ENCODE results near the gene CD84.
"Not testable (repeated sequence)": the region's sequence is repeated elsewhere in the genome, so short reads cannot be mapped to it uniquely, and the experiment has no call there.

CD84 gene

GRCh38 chr1:160517519-160517918 is 61.8 kb downstream of the CD84 start:
- not testable (repeated sequence) for DNase-seq (ENCODE audit: low read depth in 3 of 3)

GRCh38 chr1:160515908-160516307 is 63.4 kb downstream of the CD84 start:
- DNase-seq (ENCODE audit: low read depth in 3 of 3) = not testable (repeated sequence)

GRCh38 chr1:160504651-160505050 is 74.6 kb downstream of the CD84 start:
- DNase-seq (ENCODE audit: low read depth in 3 of 3) = no peak

DNA sequence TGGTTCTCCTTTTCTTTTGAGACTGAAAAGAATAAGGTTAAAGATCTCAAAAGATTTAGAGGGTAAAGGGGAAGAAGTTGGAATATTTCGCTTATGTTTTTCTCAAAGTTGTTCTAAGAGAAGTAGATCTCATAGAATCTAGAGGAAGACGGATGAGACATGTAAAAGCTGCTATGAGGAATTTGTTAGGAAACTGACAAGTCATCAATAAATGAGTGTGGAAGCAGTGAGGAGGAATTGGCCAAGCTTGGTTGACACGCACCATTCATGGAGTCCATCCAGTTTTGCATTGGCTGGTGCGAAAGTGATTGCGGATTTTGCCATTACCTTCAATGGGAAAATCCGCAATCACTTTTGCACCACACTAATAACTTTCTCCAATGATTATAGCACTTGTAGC is 76.2 kb downstream of the CD84 start:
- no peak for DNase-seq (ENCODE audit: low read depth in 3 of 3)

DNA sequence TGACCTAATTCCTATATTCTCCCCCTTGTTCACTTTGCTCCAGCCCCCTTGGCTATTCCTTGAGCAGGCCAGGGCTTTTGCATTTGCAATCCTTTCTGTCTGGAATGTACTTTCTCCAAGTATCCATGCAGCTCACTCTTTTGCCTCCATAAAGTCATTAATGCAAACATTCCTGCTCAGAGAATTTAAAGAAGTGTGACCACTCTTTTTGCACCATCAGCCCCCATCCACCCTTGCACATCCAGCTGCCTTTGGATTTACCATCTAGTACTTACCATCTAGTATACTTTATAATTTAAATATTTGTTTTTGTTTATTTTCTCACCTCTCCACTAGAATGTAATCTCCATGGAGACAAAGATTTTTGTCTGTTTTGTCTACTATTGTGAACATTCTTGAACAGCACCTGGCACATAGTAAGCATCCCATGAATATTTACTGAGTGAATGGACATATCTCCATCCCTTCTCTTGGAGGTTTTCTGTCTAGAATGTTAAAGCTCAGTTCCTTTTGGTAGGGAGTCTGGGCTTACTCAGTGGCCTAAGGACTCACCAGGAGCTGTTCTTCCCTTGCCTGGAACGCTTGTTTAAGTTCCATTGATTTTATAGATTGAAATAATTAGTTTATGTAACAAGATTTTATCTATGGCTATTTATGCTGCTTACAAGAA is 78.8 kb downstream of the CD84 start:
- DNase-seq (ENCODE audit: low read depth in 3 of 3) = no peak

- no peak for DNase-seq (ENCODE audit: low read depth in 3 of 3)
Observed at GRCh38 chr1:160499631-160500030, 79.7 kb downstream of the CD84 start.

GRCh38 chr1:160498301-160499065 is 80.8 kb downstream of the CD84 start:
- DNase-seq (ENCODE audit: low read depth in 3 of 3) = not testable (repeated sequence)

- no peak for DNase-seq (ENCODE audit: low read depth in 3 of 3)
Observed at GRCh38 chr1:160496334-160496733, 83.0 kb downstream of the CD84 start.

DNA sequence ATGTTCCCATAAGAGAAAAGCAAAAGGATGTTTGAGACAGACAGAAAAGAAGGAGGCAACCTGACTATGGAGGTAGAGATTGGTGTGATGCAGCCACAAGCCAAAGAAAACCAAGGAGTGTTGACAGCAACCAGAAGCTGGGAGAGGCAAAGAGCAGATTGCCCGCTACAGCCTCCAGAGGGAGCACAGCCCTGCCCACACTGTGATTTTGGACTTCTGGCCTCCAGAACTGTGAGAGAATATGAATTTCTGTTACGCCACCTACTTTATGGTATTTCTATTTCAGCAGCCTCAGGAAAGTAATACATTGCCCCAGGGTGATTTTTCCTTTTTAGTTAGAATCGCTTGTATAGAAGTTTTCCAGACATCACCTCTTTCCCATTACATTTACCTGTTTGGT is 84.7 kb downstream of the CD84 start:
- no peak for DNase-seq (ENCODE audit: low read depth in 3 of 3)

DNA sequence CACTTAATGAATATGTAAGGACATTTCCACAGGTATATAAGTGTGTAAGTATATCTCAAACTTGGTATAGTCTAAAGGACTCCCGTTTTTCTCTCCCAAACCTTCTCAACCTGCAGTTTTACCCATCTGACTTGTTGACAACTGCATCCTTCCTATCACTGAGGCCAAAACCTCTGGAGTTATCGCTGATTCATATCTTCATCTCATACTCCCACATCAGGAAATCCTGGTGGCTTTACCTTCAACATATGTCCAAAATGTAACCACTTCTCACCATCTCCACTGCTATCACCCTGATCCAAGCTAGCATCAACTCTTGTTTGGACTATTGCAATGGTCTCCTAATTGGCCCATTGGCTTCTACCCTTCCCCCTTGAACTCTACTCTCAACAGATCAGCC is 86.7 kb downstream of the CD84 start:
- no peak for DNase-seq (ENCODE audit: low read depth in 3 of 3)

GRCh38 chr1:160491981-160492380 is 87.3 kb downstream of the CD84 start:
- DNase-seq (ENCODE audit: low read depth in 3 of 3) = no peak

Measured in stimulated activated CD4-positive, alpha-beta T cell treated with anti-CD3 and anti-CD28 coated beads, TNF-alpha, amount 100 ng/mL, for 24 hours (primary cell).